Measurements from ENCODE around the gene DPP7.

GRCh38 chr9:137063311-137064026, 51.1 kb downstream of the DPP7 start:
- TF ChIP-seq CTCF (IDR thresholded peaks at IDR 0.05), result no peak
- TF ChIP-seq POLR2A (IDR thresholded peaks at IDR 0.05), result no peak
